NT2/D1 (cell line): ENCODE measurements around the gene MAP3K6.
A peak's percentile ranks its signal among the peaks of the same experiment; 100 is the strongest.

Experiments
- DNase-seq: peaks from one replicate; pipeline ENCODE4 v3.0.0-alpha.2; 2011; ENCODE audit warnings: low read depth, low spot score
- H3K27me3 ChIP-seq: 2 replicates; pipeline ENCODE4 v1.6.0; 2011; ENCODE audit warnings: mild to moderate bottlenecking; ENCODE audit not compliant: insufficient read length, insufficient read depth
- H3K36me3 ChIP-seq: 2 replicates; pipeline ENCODE4 v1.6.1; 2011; ENCODE audit warnings: mild to moderate bottlenecking, low read length, mixed read lengths; ENCODE audit not compliant: insufficient read depth, insufficient read length
- H3K4me1 ChIP-seq: 2 replicates; pipeline ENCODE4 v1.5.1; 2011; ENCODE audit not compliant: insufficient read depth, insufficient read length
- H3K4me3 ChIP-seq: 2 replicates; pipeline ENCODE4 v1.5.1; 2011; ENCODE audit warnings: low read depth; ENCODE audit not compliant: insufficient read length
- H3K9ac ChIP-seq: 2 replicates; pipeline ENCODE4 v1.6.0; 2011; ENCODE audit warnings: low read depth; ENCODE audit not compliant: insufficient read length
- H3K9me3 ChIP-seq: 2 replicates; pipeline ENCODE4 v1.5.1; 2011; ENCODE audit warnings: mild to moderate bottlenecking, low read length; ENCODE audit not compliant: insufficient read depth
- SUZ12 ChIP-seq: IDR thresholded peaks from 2 replicates; pipeline ENCODE4 v1.6.1; 2011; ENCODE audit not compliant: insufficient read length, insufficient read depth; ENCODE audit errors: extremely low read depth
- YY1 ChIP-seq: IDR thresholded peaks from 2 replicates; pipeline ENCODE4 v1.6.1; 2011; ENCODE audit not compliant: insufficient read length, insufficient read depth
- ZNF274 ChIP-seq: IDR thresholded peaks from 2 replicates; pipeline ENCODE4 v1.6.1; 2011; ENCODE audit warnings: mild to moderate bottlenecking, low read depth, low read length

Gene MAP3K6

GRCh38 chr1:27321813-27322568 is 44.8 kb downstream of the MAP3K6 start, which contains the start of gene TMEM222:
Gene TMEM222 (plus strand): TSS chr1:27322163. CDS start chr1:27322198, 35 bp downstream.
- H3K27me3 ChIP-seq: peaks cover 14% of the 10 kb centered on the region
- peak within 1 kb of the TSS; percentile 95 for H3K4me3 ChIP-seq
- DNase-seq: peak; percentile 98
- H3K36me3 ChIP-seq: peaks cover 39% of the 10 kb centered on the region
- peak within 1 kb of the TSS; percentile 96 for H3K9ac ChIP-seq
- H3K4me1 ChIP-seq: peaks cover 6% of the 10 kb centered on the region
- no peak for TF ChIP-seq SUZ12
- no peak for TF ChIP-seq ZNF274
- peak; percentile 62 for TF ChIP-seq YY1
- H3K9me3 ChIP-seq: no peaks in the 10 kb centered on the region

- peaks cover 4% of the 10 kb centered on the region for H3K4me1 ChIP-seq
- TF ChIP-seq ZNF274 (no peak), SUZ12 (no peak)
- no peak overlapping the region for H3K9ac ChIP-seq
- H3K9me3 ChIP-seq: no peaks in the 10 kb centered on the region
- H3K4me3 ChIP-seq: no peak overlapping the region
- peaks cover 7% of the 10 kb centered on the region for H3K36me3 ChIP-seq
- no peak for DNase-seq
- H3K27me3 ChIP-seq: peaks cover 14% of the 10 kb centered on the region
Measured at GRCh38 chr1:27318596-27318995, 48.2 kb downstream of the MAP3K6 start.

GRCh38 chr1:27318136-27318535 is 48.6 kb downstream of the MAP3K6 start:
- H3K4me1 ChIP-seq: peaks cover 3% of the 10 kb centered on the region
- H3K36me3 ChIP-seq: peaks cover 3% of the 10 kb centered on the region
- H3K9ac ChIP-seq: no peak overlapping the region
- DNase-seq: no peak
- H3K4me3 ChIP-seq: no peak overlapping the region
- peaks cover 14% of the 10 kb centered on the region for H3K27me3 ChIP-seq
- H3K9me3 ChIP-seq: no peaks in the 10 kb centered on the region
- TF ChIP-seq SUZ12 (no peak), YY1 (no peak), ZNF274 (no peak)

GRCh38 chr1:27316860-27317259 is 49.9 kb downstream of the MAP3K6 start:
- Histone ChIP-seq H3K9ac (no peak overlapping the region), H3K27me3 (peaks cover 14% of the 10 kb centered on the region), H3K4me1 (peaks cover 3% of the 10 kb centered on the region), H3K4me3 (no peak overlapping the region), H3K9me3 (no peaks in the 10 kb centered on the region), H3K36me3 (no peaks in the 10 kb centered on the region)
- TF ChIP-seq YY1: no peak
- TF ChIP-seq SUZ12: no peak
- no peak for TF ChIP-seq ZNF274
- no peak for DNase-seq

- no peak for DNase-seq
- TF ChIP-seq YY1: no peak
- no peak for TF ChIP-seq ZNF274
- no peak for TF ChIP-seq SUZ12
Measured at GRCh38 chr1:27314737-27315136, 52.0 kb downstream of the MAP3K6 start.

GRCh38 chr1:27314169-27314568 is 52.6 kb downstream of the MAP3K6 start:
- no peak for DNase-seq
- Histone ChIP-seq H3K27me3 (no peaks in the 10 kb centered on the region), H3K9ac (no peak overlapping the region), H3K9me3 (no peaks in the 10 kb centered on the region), H3K4me1 (peaks cover 3% of the 10 kb centered on the region), H3K4me3 (no peak overlapping the region), H3K36me3 (no peaks in the 10 kb centered on the region)
- no peak for TF ChIP-seq YY1
- TF ChIP-seq SUZ12: no peak
- no peak for TF ChIP-seq ZNF274

More at GRCh38 chr1:27314737-27315136, 52.0 kb downstream of the MAP3K6 start:
- Histone ChIP-seq H3K4me3 (no peak overlapping the region), H3K9ac (no peak overlapping the region), H3K4me1 (peaks cover 3% of the 10 kb centered on the region), H3K36me3 (no peaks in the 10 kb centered on the region), H3K27me3 (peaks cover 2% of the 10 kb centered on the region), H3K9me3 (no peaks in the 10 kb centered on the region)

GRCh38 chr1:27307874-27308598 is 58.7 kb downstream of the MAP3K6 start:
- no peak for TF ChIP-seq ZNF274
- TF ChIP-seq YY1: no peak
- no peak for TF ChIP-seq SUZ12
- no peaks in the 10 kb centered on the region for H3K27me3 ChIP-seq
- peak overlapping the region; percentile 8 for H3K4me3 ChIP-seq
- H3K9ac ChIP-seq: peak overlapping the region; percentile 72
- H3K9me3 ChIP-seq: no peaks in the 10 kb centered on the region
- peaks cover 6% of the 10 kb centered on the region for H3K36me3 ChIP-seq
- H3K4me1 ChIP-seq: peaks cover 24% of the 10 kb centered on the region
- DNase-seq: no peak
